Heart left ventricle (tissue), 16 donors: ENCODE results near the gene COMMD1. TPM values are rescaled to one million over a fixed set of nuclear protein-coding genes. Genes with fewer than 3 reads are reported as not detected.
"Not testable (repeated sequence)": the region's sequence is repeated elsewhere in the genome, so short reads cannot be mapped to it uniquely, and the experiment has no call there.

Source experiments
- ATAC-seq, 4 donors: fragments of 200-7000 bp; cut with Tn5 transposase; one replicate each; pipeline ENCODE4 v1.9.1; 2020 to 2022; ENCODE audit warnings: moderate library complexity in 4 of 4, mild to moderate bottlenecking in 3 of 4, moderate number of reproducible peaks in 1 of 4
- DNase-seq, 5 donors: peaks; one replicate each; pipeline ENCODE4 v3.0.0-alpha.2; 2020
- H3K27ac ChIP-seq, 12 donors: fragments of 200-600 bp; sonication (generic) in 4 of 12; one replicate each; pipeline versions ENCODE4 v1.5.0 to v1.8.0; 2016 to 2022; ENCODE audit warnings: mild to moderate bottlenecking in 2 of 12
- H3K27me3 ChIP-seq, 9 donors: fragments of 200-600 bp; sonication (generic) in 2 of 9; one replicate each; pipeline versions ENCODE4 v1.5.1 to v1.8.0; 2016 to 2022; ENCODE audit warnings: mild to moderate bottlenecking in 3 of 9
- H3K36me3 ChIP-seq, 9 donors: fragments of 200-600 bp; sonication (generic) in 2 of 9; one replicate each; pipeline versions ENCODE4 v1.5.0 to v1.8.0; 2018 to 2022; ENCODE audit warnings: mild to moderate bottlenecking in 2 of 9
- H3K4me1 ChIP-seq, 12 donors: fragments of 200-600 bp; sonication (generic) in 4 of 12; one replicate each; pipeline versions ENCODE4 v1.5.0 to v1.8.0; 2016 to 2022; ENCODE audit warnings: mild to moderate bottlenecking in 3 of 12
- H3K4me3 ChIP-seq, 12 donors: fragments of 200-600 bp; sonication (generic) in 4 of 12; one replicate each; pipeline versions ENCODE4 v1.5.0 to v1.8.0; 2017 to 2022; ENCODE audit warnings: mild to moderate bottlenecking in 9 of 12, moderate library complexity in 4 of 12
- H3K9me3 ChIP-seq, 12 donors: fragments of 200-600 bp; sonication (generic) in 4 of 12; one replicate each; pipeline versions ENCODE4 v1.5.0 to v1.8.0; 2016 to 2022; ENCODE audit warnings: mild to moderate bottlenecking in 1 of 12
- CTCF ChIP-seq, 12 donors: fragments of 200-600 bp; sonication (generic) in 4 of 12; IDR thresholded peaks; one replicate each; pipeline versions ENCODE4 v1.5.0 to v1.8.0; 2018 to 2022; ENCODE audit warnings: antibody characterized with exemption in 12 of 12, mild to moderate bottlenecking in 5 of 12
- POLR2A ChIP-seq, 2 donors: fragments of 450-650 bp; IDR thresholded peaks; one replicate each; pipeline ENCODE4 v1.6.1; 2017; ENCODE audit warnings: antibody characterized with exemption in 2 of 2, mild to moderate bottlenecking in 2 of 2, moderate library complexity in 2 of 2
- WGBS, 4 donors: extraction: QIAGEN DNeasy Blood & Tissue Kit in 2 of 4; methylation state at CpG; one replicate each; pipeline versions ENCODE4 v1.1.5 to v1.1.7; 2013 to 2018; 5-methylcytosine and 5-hydroxymethylcytosine counted together
- intact Hi-C, 10 donors: fragments of 100-400 bp; cut with DNase I; formaldehyde crosslinking; loops; one replicate each; pipeline versions ENCODE4 v1.11.1 to v1.14.2; 2022
- polyA plus RNA-seq, 2 donors: library from polyadenylated mRNA; stranded (reverse); fragments of 200-250 nt; gene quantifications; one replicate each; pipeline ENCODE4 v1.2.3, GENCODE V29; 2013
- total RNA-seq, 9 donors: library from RNA; depleted of rRNA in 2 of 9; stranded (reverse); fragments of >200 nt in 2 of 9; fragmentation: NEBNext Ultra II Directional in 3 of 9; extraction: Animal tissue kit (Norgen Biotek cat#: 25700) in 3 of 9; gene quantifications; one replicate each; pipeline versions ENCODE4 v1.1.0 to v1.2.4, GENCODE V29; 2016 to 2023
- donor health status: ischemic (EF 13 %, LVEDD 7.1; RV severe dilation, severe dysfunction).
- donor health status: healthy with polysubstance abuse.
- donor health status: DM: no; HTN: yes; CAD: no.
- donor health status: DM: no; HTN: no; CAD: no.
- donor health status: ischemic (EF 25% LVEDD 6.9; RV normal size, moderate dysfunction).
- donor health status: ischemic (EF 25% LVEDD 5.7; RV mildly dilated, moderate dysfunction).
- donor health status: healthy.
- donor health status: DM: yes; HTN: yes; CAD: no.
- donor health status: ischemic (EF 35%, LVEDD 5.7; RV mildly dilated, moderate dysfunction).
- donor health status: nonischemic (EF 11% LVEDD 7.7; RV severe dilation, severe dysfunction).
- donor health status: DM: yes; HTN: yes; CAD: no.
- donor health status: PGD.
- donor health status: ischemic (EF 29% LVEDD 5.4; RV normal size, mild dysfunction).
- donor health status: nonischemic (EF 23%, LVEDD 6.1; RV moderate dilation, normal function).

COMMD1 gene
- total and polyA plus RNA-seq, 11 donors: 50.1 to 99.5 (median 69.3) TPM

DNA sequence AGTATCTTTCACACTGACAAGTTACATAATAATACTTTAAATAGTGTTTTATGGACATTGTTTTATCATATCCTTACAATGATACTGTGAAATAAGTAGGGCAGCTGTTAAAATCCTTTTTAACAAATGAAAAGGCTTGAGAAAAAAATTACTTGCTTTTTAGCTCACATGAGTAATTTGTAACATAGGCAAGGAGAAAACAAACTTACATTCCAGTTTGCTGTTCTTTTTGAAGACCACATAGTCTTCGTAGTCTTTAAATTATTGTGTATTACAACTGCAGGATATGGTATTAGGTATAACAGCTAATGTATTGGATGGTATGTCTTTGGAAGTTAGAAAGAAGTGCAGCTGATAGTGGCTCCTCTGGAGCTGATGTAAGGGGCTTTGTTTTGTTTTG is 130.8 kb downstream of the COMMD1 start:
- peaks cover 0 to 21% (median 1%) of the 10 kb centered on the region in 12 donors for H3K4me1 ChIP-seq
- no peak for DNase-seq
- H3K9me3 ChIP-seq: no peaks in the 10 kb centered on the region
- no peak for ATAC-seq
- H3K27ac ChIP-seq: no peak overlapping the region
- H3K36me3 ChIP-seq: no peaks in the 10 kb centered on the region
- H3K27me3 ChIP-seq: no peaks in the 10 kb centered on the region
- TF ChIP-seq CTCF (IDR thresholded peaks at IDR 0.05) (no peak), POLR2A (IDR thresholded peaks at IDR 0.05) (no peak)
- H3K4me3 ChIP-seq: no peak overlapping the region
- WGBS, 4 donors: 95 to 99% (median 97%) methylated on average over 1 of the region's 1 CpG
- intact Hi-C loops: no loop called here

DNA sequence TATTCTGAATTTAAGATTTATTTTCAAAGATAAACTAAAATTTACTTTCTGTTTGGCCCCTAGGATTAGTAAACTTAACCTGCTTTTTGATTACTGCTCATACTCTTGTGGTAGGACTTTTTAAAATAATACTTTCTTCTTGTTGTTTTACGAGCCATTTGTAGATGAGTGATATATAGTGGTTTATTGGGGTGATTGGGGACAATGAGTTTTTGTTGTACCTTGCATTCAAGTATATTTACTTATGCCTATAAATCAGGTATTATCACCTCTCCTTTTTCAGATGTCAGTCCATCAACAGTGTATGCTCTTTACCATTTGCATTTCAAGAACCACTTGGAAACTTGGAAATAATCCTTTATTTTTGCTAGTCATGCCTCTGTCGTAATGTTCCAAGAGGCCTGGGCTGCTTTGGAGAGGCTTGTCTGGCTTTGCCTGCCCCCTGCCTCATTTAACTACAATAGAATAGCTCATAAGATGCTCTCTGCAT is 131.3 kb downstream of the COMMD1 start:
- no peaks in the 10 kb centered on the region for H3K27me3 ChIP-seq
- WGBS, 4 donors: 74 to 84% (median 78%) methylated on average over 2 of the region's 2 CpGs
- no peak overlapping the region for H3K27ac ChIP-seq
- H3K9me3 ChIP-seq: no peaks in the 10 kb centered on the region
- ATAC-seq (no peak), DNase-seq (no peak)
- TF ChIP-seq POLR2A (IDR thresholded peaks at IDR 0.05): no peak
- no peak for TF ChIP-seq CTCF (IDR thresholded peaks at IDR 0.05)
- intact Hi-C loops: no loop called here
- no peaks in the 10 kb centered on the region for H3K36me3 ChIP-seq
- H3K4me3 ChIP-seq: no peak overlapping the region
- peaks cover 0 to 21% (median under 1%) of the 10 kb centered on the region in 12 donors for H3K4me1 ChIP-seq

- Histone ChIP-seq H3K4me1 (peaks cover 0 to 21% (median 0%) of the 10 kb centered on the region in 12 donors), H3K36me3 (no peaks in the 10 kb centered on the region), H3K4me3 (no peak overlapping the region), H3K27me3 (no peaks in the 10 kb centered on the region), H3K9me3 (no peaks in the 10 kb centered on the region), H3K27ac (no peak overlapping the region)
- intact Hi-C loops: no loop called here
- ATAC-seq (peak in 2 of 4 donors; percentile 33 to 51), DNase-seq (no peak)
- TF ChIP-seq POLR2A (IDR thresholded peaks at IDR 0.05): no peak
- no peak for TF ChIP-seq CTCF (IDR thresholded peaks at IDR 0.05)
- 83 to 90% (median 88%) methylated on average over 3 of the region's 3 CpGs for WGBS, 4 donors
Observed at GRCh38 chr2:62038975-62039771, 133.7 kb downstream of the COMMD1 start.

DNA sequence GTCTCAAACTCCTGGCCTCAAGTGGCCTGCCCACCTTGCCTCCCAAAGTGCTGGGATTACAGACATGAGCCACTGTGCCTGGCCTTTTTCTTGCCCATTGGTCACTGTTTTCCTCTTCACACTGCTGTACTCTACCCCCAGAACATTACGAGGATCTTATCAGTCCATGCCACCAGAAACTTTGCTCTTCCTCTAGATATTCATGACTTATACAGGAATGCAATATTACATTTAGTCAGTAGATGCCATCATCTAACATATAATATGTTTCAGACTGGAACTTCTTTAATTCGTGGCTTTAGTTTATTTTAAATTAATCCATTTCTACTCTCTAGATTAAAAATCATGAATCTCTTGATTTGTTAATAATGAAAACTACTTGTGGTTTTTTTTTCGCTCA is 135.5 kb downstream of the COMMD1 start:
- H3K9me3 ChIP-seq: peaks cover 0 to 11% (median 2%) of the 10 kb centered on the region in 12 donors
- no peak overlapping the region for H3K4me3 ChIP-seq
- no peaks in the 10 kb centered on the region for H3K27me3 ChIP-seq
- peaks cover 0 to 21% (median 0%) of the 10 kb centered on the region in 12 donors for H3K4me1 ChIP-seq
- 91 to 96% (median 94%) methylated on average over 3 of the region's 3 CpGs for WGBS, 4 donors
- ATAC-seq: no peak
- no peaks in the 10 kb centered on the region for H3K36me3 ChIP-seq
- no peak overlapping the region for H3K27ac ChIP-seq
- no peak for DNase-seq
- TF ChIP-seq POLR2A (IDR thresholded peaks at IDR 0.05) (no peak), CTCF (IDR thresholded peaks at IDR 0.05) (no peak)
- intact Hi-C loops: no loop called here

- intact Hi-C loops, H3K27me3 ChIP-seq, H3K36me3 ChIP-seq, DNase-seq, H3K4me3 ChIP-seq, H3K27ac ChIP-seq, ATAC-seq: not testable (repeated sequence)
- Histone ChIP-seq H3K9me3 (peaks cover 0 to 11% (median 2%) of the 10 kb centered on the region in 12 donors), H3K4me1 (peaks cover 0 to 21% (median 0%) of the 10 kb centered on the region in 12 donors)
- WGBS, 4 donors: 96 to 99% (median 97%) methylated on average over 16 of the region's 16 CpGs
Observed at GRCh38 chr2:62041701-62042385, 136.4 kb downstream of the COMMD1 start.
